Cortex of kidney (tissue), 1 donor: ENCODE measurements around the gene VWA8.
"Not testable (repeated sequence)": the region's sequence is repeated elsewhere in the genome, so short reads cannot be mapped to it uniquely, and the experiment has no call there.

Experiments used
- DNase-seq: peaks from one replicate; lab custom pipeline; 2025; lab: John Stamatoyannopoulos, UW

VWA8 gene

GRCh38 chr13:41552031-41552430 lies 408.9 kb downstream of the VWA8 start:
- no peak for DNase-seq

- no peak for DNase-seq
These were observed 410.6 kb downstream of the VWA8 start for GRCh38 chr13:41550276-41550675.

GRCh38 chr13:41549491-41549890 lies 411.4 kb downstream of the VWA8 start:
- no peak for DNase-seq

- no peak for DNase-seq
These were observed 412.0 kb downstream of the VWA8 start for GRCh38 chr13:41548910-41549309.

DNA sequence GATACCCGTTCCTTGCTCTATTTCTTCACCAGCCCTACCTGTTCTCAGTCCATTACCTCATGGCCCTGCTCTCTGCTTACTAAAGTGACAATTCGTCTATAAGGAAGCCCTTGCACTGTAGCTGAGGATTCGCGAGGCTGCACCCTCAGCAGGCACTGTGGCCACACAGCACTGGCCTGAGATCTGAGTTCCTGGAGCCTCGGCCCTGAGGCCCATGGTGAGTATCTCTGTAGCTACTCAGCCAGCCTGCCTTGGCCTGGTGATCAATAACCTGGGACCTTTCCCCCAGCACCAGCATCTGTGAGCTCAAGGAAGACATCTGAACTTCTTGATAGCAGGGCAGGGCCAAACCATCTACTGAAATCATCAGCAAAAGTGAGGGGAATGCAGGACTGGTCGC lies 412.9 kb downstream of the VWA8 start:
- DNase-seq = no peak

DNA sequence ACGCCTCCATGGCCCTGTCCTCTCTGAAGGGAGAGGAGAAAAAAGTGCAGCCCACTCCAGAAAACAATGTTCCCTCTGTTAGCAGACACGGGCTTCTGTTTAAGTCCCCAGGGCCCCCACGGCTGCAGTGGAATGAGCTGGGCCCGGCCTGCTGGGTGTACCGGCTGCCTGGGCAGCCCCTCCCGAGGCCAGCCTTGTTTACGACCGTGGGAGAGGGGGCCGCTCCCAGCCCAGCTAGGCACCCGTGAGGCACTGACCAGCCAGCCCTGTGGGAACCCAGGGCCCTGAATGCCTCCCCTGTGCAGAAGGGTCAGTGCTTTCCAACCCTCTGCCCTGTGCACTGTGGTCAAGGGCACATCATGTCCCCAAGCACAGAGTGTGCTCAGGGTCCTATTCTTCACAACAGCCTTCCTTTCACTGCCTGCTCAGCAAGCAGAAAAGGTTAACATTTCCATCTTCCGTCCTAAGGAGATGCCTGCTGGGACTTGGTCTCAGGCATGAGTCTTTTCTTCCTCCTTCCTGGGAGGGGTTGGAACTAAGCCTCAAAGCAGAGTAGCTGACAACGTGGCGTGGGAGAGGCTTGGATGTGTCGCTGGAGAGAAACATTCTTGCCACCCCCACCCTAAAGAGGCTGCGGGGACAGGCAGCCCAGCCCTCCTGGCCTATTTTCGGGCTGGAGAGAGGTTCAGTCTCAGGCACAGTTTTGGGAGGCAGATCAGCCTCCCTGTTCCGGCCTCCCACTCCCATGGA lies 413.5 kb downstream of the VWA8 start:
- no peak for DNase-seq

GRCh38 chr13:41546372-41547190 lies 414.3 kb downstream of the VWA8 start:
- DNase-seq = no peak

DNA sequence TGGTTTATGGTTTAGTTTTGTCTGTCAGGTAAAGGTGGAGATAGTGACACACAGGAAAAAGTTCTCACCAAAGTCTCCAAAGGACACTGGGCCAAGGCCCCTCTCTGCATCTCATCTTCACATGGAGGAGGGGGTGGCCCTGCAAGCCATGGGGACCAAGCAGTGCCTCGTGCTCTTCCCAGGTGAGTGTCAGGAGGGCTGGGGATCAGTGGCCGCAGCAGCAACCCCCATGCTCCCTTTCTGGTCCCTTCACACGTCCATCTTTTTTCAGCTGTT lies 415.5 kb downstream of the VWA8 start:
- no peak for DNase-seq

DNA sequence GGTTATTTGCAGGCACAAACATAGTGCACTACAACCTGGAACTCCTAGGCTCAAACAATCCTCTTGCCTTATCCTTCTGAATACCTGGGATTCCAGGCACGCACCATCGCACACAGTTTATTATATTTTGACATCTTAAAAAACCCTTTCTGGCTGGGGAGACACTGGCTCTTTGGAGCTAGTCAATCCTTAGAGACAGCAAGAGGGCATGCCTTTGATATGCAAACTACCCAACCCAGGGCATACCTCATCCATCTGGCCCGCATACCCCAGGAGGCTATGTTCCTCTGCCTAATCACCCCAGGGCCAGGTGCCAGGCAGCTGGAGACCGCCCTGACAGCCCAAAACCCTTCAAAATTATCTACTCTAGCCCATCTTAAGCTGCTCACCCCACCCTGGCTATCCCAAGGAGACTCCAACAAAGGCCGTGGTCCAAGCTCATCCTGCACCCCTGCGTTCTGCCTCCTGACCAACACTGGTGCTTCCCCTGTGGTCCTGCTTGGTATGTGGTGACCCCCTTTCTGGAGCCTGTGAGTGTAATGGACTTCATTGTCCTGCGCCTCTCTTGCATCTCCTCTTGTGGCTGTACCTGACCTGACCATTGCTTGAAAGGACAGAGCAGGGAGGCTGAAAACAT lies 417.1 kb downstream of the VWA8 start:
- DNase-seq = no peak

GRCh38 chr13:41542799-41543198 lies 418.1 kb downstream of the VWA8 start:
- not testable (repeated sequence) for DNase-seq

DNA sequence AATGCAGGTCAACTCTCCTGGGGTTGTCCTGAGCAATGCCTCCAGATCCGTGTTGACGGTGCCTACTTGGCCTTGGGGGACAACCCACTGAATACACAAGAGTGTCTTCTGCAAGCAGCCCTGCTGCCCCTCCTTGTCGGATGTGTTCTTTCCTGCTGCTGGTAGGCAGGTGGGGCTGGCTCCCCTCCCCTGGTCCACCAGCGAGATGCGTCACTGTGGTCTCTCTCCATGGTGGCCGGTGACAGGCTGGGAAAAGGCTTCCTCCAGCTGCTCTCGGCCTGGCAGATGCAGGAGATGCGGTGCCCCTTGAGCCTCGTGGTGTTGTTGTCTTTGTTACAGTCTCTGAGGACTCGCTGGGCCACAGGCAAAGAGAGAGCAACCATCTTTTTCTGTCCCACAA lies 418.6 kb downstream of the VWA8 start:
- no peak for DNase-seq

- no peak for DNase-seq
These were observed 419.6 kb downstream of the VWA8 start for GRCh38 chr13:41541142-41541938.

DNA sequence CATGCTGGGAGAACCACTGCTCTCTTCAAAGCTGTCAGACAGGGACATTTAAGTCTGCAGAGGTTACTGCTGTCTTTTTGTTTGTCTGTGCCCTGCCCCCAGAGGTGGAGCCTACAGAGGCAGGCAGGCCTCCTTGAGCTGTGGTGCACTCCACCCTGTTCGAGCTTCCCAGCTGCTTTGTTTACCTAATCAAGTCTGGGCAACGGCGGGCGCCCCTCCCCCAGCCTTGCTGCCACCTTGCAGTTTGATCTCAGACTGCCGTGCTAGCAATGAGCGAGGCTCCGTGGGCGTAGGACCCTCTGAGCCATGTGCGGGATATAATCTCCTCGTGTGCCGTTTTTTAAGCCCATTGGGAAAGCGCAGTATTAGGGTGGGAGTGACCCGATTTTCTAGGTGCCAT lies 420.7 kb downstream of the VWA8 start:
- DNase-seq = not testable (repeated sequence)

- DNase-seq = no peak
These were observed 427.4 kb downstream of the VWA8 start for GRCh38 chr13:41533266-41534052.

DNA sequence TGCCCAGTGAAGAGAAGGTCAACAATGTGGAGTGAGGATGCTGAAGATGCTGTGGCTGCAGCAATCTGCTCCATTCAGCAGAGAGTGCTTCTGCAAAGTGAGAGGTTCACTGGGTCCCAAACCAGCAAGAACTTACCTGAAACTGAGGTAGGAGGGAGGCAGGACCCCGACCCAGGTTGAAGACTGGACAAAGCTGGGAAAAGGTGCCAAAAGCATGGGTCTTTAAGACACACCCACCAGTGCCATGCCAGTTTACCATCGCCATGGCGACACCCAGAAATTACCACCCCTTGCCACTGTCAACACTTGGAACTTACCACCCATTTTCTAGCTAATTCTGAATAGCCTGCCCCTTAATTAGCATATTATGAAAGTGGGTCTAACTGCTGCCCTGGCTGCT lies 432.9 kb downstream of the VWA8 start:
- no peak for DNase-seq

GRCh38 chr13:41520660-41521630 lies 440.0 kb downstream of the VWA8 start:
- no peak for DNase-seq

DNA sequence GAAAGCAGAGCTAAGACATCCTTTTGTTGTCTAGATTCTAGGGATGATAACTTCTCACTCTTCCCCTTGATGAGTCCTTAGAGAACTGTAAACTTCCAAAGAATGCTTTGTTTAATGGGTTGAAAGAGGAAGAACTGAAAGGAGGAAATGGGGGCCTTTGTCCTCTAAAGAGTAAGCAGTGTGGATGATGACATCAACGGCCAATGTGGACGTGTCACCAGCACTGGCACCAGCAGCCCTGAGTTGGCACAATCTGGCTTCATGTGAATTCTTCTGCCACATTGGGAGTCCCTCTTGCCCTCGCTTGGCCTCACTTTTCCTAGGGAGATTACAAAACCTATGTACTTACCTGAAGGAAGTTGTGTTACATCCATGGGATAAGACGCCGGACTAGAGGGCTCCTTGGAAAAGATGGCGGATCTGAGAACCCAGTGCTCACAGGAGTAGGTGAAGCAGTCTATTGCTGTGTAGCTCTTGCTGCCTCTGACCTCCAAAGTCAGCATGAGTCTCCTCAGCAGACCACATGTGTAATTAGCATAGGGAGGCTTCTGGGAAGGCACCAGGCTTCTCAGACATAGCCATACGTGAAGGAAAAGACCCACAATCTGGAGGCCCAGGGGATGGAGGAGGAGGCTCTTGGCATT lies 440.8 kb downstream of the VWA8 start:
- DNase-seq = no peak
